Measurements from ENCODE around the gene ZNF560.

Gene ZNF560

DNA sequence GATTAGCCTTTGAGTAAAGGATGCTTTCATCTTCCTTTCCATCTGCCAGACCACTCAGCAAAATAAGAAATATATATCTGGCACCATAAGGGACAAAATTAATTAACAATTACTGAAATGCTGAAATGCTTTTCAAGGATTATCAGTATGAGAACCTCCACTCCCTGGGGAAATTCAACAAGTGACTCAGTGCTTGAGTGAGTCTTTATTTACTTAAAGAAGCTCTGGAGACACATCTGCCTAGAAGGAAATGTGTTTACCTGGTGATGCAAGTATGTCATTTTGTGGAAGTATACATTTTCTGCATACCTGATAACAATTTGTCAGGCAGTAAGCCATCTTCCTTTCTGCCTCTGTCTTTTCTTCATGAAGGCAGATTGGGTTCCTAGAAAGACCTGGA, 23.4 kb downstream of the ZNF560 start:
- H3K27ac ChIP-seq: no peak overlapping the region
- TF ChIP-seq ZFX (IDR thresholded peaks at IDR 0.05; ENCODE audit: borderline replicate concordance): no peak
- TF ChIP-seq, protein P1, sequence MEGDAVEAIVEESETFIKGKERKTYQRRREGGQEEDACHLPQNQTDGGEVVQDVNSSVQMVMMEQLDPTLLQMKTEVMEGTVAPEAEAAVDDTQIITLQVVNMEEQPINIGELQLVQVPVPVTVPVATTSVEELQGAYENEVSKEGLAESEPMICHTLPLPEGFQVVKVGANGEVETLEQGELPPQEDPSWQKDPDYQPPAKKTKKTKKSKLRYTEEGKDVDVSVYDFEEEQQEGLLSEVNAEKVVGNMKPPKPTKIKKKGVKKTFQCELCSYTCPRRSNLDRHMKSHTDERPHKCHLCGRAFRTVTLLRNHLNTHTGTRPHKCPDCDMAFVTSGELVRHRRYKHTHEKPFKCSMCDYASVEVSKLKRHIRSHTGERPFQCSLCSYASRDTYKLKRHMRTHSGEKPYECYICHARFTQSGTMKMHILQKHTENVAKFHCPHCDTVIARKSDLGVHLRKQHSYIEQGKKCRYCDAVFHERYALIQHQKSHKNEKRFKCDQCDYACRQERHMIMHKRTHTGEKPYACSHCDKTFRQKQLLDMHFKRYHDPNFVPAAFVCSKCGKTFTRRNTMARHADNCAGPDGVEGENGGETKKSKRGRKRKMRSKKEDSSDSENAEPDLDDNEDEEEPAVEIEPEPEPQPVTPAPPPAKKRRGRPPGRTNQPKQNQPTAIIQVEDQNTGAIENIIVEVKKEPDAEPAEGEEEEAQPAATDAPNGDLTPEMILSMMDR (IDR thresholded peaks at IDR 0.05): no peak

DNA sequence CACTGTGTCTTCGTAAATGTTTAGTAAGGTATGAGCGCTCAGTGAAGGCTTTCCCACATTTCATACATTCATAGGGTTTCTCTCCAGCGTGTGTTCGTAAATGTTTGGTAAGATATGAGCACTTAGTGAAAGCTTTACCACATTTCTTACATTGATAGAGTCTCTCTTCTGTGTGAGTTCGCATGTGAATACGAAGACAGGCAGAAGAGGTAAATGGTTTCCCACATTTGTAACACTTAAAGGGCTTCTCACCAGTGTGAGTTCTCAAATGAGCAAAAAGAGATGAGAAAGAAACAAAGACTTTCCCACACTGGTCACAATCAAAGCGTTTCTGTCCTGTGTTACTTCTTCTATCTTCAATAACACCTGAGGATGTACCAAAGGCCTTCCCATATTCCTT, 31.3 kb downstream of the ZNF560 start:
- H3K27ac ChIP-seq: no peak overlapping the region
- no peak for TF ChIP-seq ZFX (IDR thresholded peaks at IDR 0.05; ENCODE audit: borderline replicate concordance)
- TF ChIP-seq, protein P1 (IDR thresholded peaks at IDR 0.05): no peak

DNA sequence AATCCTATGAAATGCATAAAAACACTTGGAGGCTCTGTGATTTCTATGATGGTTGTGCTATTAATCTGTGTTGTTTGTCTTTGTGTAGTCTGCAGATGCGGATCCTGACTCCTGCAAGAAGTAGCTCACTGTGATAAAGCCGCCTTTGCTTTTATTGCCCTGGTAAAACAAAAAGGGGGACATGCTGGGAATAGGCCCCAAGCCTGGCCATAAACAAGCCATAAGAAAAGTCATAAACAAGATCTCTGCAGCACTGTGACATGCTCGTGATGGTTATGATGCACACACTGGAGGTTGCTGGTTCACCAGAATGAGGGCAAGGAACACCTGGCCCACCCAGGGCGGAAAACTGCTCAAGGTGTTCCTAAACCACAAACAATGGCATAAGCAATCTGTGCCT, 36.5 kb downstream of the ZNF560 start:
- no peak overlapping the region for H3K27ac ChIP-seq
- TF ChIP-seq, protein P1 (IDR thresholded peaks at IDR 0.05): no peak
- no peak for TF ChIP-seq ZFX (IDR thresholded peaks at IDR 0.05; ENCODE audit: borderline replicate concordance)

DNA sequence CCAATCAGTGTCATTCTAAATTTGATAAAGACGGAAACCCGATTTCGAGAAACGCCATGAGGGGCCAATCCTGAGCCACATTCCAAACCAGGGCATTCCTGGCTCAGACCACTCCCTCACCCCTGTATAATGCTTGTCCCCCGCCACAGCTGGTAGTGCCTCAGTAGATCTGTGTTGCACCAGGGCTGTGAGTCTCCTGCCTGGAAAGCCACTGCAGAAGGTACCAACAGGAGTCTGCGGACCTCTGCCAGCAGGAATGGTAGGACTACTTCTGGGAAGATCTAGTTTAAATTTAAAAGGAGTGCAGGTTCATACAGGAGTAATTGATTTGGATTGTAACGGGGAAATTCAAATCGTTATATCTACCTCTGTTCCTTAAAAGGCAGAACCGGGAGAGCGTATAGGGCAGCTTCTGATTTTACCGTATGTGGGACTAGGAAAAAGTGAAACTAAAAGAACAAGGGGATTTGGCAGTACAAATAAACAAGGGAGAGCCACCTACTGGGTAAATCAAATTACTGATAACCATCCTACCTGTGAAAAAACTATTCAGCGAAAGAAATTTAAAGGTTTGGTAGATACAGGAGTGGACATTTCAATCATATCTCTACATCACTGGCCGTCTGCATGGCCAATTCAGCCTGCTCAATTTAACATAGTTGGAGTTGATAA, 42.3 kb downstream of the ZNF560 start:
- no peak overlapping the region for H3K27ac ChIP-seq
- TF ChIP-seq ZFX (IDR thresholded peaks at IDR 0.05; ENCODE audit: borderline replicate concordance): no peak
- TF ChIP-seq, protein P1 (IDR thresholded peaks at IDR 0.05): no peak

DNA sequence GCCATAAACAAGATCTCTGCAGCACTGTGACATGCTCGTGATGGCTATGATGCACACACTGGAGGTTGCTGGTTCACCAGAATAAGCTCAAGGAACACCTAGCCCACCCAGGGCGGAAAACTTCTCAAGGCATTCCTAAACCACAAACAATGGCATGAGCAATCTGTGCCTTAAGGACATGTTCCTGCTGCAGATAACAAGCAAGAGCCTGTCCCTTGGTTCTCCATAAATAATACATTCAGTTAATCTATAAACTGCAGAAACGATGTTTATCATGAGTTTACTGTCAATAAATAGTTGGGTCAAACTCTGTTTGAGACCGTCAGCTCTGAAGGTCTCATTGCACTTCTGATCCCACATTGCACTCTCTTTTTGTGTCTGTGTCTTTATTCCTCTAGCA, 44.5 kb downstream of the ZNF560 start:
- no peak overlapping the region for H3K27ac ChIP-seq
- TF ChIP-seq ZFX (IDR thresholded peaks at IDR 0.05; ENCODE audit: borderline replicate concordance): no peak
- TF ChIP-seq, protein P1 (IDR thresholded peaks at IDR 0.05): no peak

DNA sequence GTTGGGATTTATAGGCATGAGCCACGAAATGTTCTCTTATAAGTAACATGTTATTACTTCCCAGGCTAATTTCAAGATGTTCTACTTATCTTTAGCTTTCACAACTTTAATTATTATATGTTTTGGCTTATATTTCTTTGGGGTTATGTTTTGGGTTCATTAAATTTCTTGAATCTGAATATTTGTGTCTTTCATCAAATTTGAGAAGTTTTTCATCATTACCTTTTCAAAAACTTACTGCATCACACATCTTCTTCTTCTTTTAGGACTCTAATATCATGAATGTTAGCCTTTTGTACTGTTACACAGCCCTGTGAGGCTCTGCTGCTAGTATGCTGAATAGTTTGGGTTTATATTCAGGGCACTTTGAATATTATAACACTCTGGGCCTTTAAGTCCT, 53.4 kb downstream of the ZNF560 start:
- TF ChIP-seq ZFX (IDR thresholded peaks at IDR 0.05; ENCODE audit: borderline replicate concordance): no peak
- TF ChIP-seq, protein P1 (IDR thresholded peaks at IDR 0.05): no peak
- H3K27ac ChIP-seq: no peak overlapping the region

DNA sequence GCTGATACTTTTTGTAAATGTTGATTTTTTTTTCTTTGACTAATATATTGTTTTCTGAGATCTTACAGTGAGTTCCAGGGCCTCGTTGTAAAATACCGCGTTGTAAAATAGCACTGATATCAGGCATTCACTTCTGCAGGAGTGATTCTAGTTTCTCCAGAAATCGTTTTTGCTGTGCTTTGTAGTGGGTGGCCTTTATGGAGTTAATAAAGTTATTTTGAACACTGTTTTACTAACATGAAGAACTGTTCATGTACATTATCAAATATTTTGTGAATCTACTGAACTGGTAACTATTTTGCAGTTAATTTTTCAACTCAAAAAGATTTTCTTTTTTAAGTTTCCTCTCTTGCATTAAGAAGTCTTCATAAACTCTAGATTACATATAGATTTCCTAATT, 62.1 kb downstream of the ZNF560 start:
- H3K27ac ChIP-seq: no peak overlapping the region
- TF ChIP-seq ZFX (IDR thresholded peaks at IDR 0.05; ENCODE audit: borderline replicate concordance): no peak
- TF ChIP-seq, protein P1 (IDR thresholded peaks at IDR 0.05): no peak
